HG03175 (cell line): ENCODE measurements around the gene IRX3.
"Not testable (repeated sequence)": the region's sequence is repeated elsewhere in the genome, so short reads cannot be mapped to it uniquely, and the experiment has no call there.

Source experiments
- ATAC-seq: cut with Tn5 transposase; IDR thresholded peaks from one replicate; pipeline ENCODE4 v1.9.1; 2021; ENCODE audit warnings: mild to moderate bottlenecking, moderate library complexity; ENCODE audit not compliant: unreplicated experiment

The IRX3 gene

GRCh38 chr16:54277845-54278703 lies 8.5 kb downstream of the IRX3 start:
- ATAC-seq = no peak

- no peak for ATAC-seq
These were observed 10.6 kb downstream of the IRX3 start for GRCh38 chr16:54275956-54276355.

GRCh38 chr16:54273566-54273965 lies 13.0 kb downstream of the IRX3 start:
- ATAC-seq = no peak

- ATAC-seq = no peak
These were observed 15.9 kb downstream of the IRX3 start for GRCh38 chr16:54270711-54271110.

- ATAC-seq = no peak
These were observed 17.1 kb downstream of the IRX3 start for GRCh38 chr16:54269461-54269860.

- no peak for ATAC-seq
These were observed 17.8 kb downstream of the IRX3 start for GRCh38 chr16:54268766-54269165.

- no peak for ATAC-seq
These were observed 18.2 kb downstream of the IRX3 start for GRCh38 chr16:54268340-54268739.

- no peak for ATAC-seq
These were observed 20.1 kb downstream of the IRX3 start for GRCh38 chr16:54266363-54266955.

- ATAC-seq = no peak
These were observed 20.9 kb downstream of the IRX3 start for GRCh38 chr16:54265575-54266107.

GRCh38 chr16:54253118-54253517 lies 33.5 kb downstream of the IRX3 start:
- no peak for ATAC-seq

GRCh38 chr16:54248863-54249710 lies 37.5 kb downstream of the IRX3 start:
- no peak for ATAC-seq

GRCh38 chr16:54247705-54248104 lies 38.9 kb downstream of the IRX3 start:
- not testable (repeated sequence) for ATAC-seq

GRCh38 chr16:54246454-54246821 lies 40.1 kb downstream of the IRX3 start:
- ATAC-seq = no peak

GRCh38 chr16:54245788-54246453 lies 40.7 kb downstream of the IRX3 start:
- no peak for ATAC-seq

- ATAC-seq = no peak
These were observed 42.3 kb downstream of the IRX3 start for GRCh38 chr16:54244061-54244886.

- no peak for ATAC-seq
These were observed 43.4 kb downstream of the IRX3 start for GRCh38 chr16:54243202-54243601.

GRCh38 chr16:54242199-54242598 lies 44.4 kb downstream of the IRX3 start:
- no peak for ATAC-seq

- no peak for ATAC-seq
These were observed 45.1 kb downstream of the IRX3 start for GRCh38 chr16:54241525-54241924.

- no peak for ATAC-seq
These were observed 46.1 kb downstream of the IRX3 start for GRCh38 chr16:54240271-54241129.
